GM20000 (cell line): ENCODE results near the gene CCBE1.

Experiments
- DNase-seq: peaks from one replicate; pipeline ENCODE4 v3.0.0; 2012; ENCODE audit warnings: low spot score
- TF ChIP-seq, protein P1 (sequence below): IDR thresholded peaks from 2 replicates; pipeline ENCODE4 v1.5.1; 2012; ENCODE audit warnings: mild to moderate bottlenecking, control low read depth; ENCODE audit errors: extremely low read depth, missing control alignments

Gene CCBE1

DNA sequence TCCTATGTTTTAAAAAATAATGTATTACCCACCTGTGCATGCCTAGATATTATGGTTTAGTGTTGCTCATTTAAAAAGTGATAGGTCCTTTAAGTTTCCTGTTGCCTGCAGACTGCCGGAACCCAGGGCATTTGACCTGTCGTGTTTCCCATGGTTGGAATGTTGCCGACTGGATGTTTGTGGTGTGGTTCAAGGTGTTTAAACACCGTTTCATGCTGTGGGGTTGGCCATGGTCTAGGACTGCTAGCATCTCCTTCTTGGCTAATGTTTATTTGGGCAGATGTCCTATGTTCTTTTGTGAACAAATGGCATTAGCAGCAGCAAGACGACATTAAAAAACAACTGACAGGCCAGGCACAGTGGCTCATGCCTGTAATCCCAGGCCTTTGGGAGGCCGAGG, 245.3 kb downstream of the CCBE1 start:
- TF ChIP-seq, protein P1, sequence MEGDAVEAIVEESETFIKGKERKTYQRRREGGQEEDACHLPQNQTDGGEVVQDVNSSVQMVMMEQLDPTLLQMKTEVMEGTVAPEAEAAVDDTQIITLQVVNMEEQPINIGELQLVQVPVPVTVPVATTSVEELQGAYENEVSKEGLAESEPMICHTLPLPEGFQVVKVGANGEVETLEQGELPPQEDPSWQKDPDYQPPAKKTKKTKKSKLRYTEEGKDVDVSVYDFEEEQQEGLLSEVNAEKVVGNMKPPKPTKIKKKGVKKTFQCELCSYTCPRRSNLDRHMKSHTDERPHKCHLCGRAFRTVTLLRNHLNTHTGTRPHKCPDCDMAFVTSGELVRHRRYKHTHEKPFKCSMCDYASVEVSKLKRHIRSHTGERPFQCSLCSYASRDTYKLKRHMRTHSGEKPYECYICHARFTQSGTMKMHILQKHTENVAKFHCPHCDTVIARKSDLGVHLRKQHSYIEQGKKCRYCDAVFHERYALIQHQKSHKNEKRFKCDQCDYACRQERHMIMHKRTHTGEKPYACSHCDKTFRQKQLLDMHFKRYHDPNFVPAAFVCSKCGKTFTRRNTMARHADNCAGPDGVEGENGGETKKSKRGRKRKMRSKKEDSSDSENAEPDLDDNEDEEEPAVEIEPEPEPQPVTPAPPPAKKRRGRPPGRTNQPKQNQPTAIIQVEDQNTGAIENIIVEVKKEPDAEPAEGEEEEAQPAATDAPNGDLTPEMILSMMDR: no peak
- no peak for DNase-seq

DNA sequence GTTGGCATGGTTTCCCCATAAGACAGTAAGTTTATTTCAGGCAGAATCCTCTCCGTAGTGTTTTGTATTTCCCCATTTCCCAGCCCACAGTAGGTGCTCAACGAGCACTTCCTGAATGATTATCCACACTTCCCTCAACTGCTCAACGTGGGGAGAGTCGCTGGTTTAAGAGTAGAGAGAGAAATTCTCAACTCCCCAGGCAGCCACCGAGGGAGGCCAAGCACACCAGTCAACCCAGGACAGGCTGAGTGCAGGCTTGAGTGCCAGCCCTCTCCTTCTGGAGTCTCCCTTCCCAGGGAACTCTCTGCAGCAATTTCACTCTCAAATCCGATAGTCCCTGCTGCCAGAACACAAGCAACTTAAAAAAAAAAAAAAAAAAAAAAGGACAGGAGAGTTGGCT, 246.2 kb downstream of the CCBE1 start:
- no peak for DNase-seq
- TF ChIP-seq, protein P1: no peak

DNA sequence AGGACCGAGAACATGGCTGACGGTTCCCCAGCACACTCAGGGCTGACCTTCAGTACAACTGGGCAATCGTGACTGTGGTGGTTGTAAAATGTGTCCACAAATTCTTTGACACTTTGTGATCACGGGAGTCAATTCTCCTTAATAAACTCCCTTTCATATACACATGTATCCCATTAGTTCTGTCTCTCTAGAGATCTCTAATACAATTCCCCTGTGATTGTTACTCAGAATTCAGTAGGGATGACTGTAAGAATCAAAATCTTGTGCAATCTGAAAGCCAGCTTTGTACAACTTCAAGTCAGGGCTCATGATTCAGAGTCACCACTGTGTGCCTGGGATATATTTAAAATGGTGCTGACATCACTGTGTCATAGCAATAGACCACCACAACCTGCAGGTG, 248.7 kb downstream of the CCBE1 start:
- no peak for DNase-seq
- TF ChIP-seq, protein P1: no peak

DNA sequence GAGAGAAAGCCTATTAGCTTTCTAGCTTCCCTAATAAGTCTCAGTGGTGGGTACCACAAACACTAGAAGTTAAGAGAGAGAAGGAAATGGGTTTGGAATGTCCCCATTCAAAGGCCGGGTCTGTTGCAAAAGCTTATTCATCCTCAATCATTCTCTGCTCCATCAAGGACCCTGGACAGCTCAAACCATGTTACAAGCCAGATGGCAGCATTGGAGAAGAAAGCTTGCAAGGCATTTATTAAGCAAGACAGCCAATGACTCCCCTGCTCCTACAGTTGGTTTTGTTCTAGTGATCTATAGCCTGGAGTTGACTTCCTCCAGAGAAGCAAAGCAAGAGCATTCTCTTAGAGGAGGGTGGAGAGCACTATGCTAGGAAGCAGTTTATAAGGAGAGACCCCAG, 251.2 kb downstream of the CCBE1 start:
- DNase-seq: no peak
- TF ChIP-seq, protein P1: no peak

DNA sequence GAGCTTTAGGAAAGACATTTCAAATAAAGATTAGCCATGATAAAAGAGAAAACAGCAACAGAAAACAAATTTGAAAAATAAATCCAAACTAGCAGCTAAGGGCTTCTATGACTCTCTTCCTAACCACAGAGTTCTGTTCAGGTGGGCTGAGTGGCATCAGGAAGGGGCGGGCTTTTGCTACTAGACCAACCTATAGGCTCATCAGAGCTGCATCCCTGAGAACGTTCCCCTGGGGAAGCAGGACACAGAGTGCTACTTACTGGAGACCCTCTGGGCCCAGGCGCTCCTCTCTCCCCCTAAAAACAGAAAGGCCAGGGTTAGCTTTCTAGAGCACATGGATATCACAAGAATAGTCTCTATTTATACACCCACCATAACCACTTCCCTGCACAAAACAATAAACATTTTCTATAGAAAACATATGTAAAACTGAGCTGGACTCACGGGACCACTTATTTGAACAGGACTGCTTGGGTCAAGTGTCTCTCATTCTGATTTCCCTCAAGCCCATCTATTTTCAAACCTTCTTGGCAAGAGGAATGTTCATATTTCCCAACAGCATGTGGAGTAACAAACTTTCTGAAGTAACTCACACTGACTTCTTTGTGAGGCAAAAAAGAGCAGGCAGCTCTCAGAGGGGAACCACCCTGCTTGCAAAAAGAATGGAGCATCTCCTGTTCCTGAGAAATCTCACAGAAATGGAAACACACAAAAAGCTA, 259.2 kb downstream of the CCBE1 start:
- no peak for DNase-seq
- TF ChIP-seq, protein P1: no peak

DNA sequence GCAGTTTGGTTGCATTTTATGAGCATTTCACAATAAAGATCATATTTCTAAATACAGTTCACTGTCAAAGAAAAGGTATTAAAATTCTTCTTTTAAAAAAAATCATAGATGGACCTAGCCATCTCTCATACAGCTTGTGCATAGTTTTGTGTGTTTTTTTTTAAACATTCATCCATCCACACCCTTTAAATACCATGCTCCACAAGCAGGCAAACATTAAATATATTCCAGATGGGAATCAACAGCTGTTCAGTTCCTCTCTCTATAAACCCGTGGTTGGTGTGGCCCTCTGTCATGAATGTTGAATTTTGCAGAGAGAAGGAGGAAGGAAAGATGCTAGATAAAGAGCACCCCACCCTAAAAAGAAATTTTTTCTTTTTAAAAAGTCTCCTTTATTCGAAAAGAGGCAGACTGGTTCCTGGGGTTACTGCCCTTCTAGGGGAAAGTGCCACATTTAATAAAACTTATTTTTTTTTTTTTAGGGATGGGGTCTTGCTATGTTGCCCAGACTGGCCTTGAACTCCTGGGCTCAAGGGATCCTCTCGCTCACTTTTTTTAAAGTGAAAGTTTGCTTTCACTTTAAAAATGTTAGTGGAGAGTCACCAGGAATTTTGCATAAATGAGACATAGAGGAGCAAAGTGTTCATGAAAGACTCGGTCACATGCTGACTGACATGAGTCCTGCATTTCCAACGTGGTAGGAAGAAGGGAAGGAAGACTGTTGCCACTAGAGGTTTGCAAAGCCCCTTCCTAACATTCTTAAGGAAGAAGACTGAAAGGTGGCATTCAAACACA, 264.2 kb downstream of the CCBE1 start:
- TF ChIP-seq, protein P1: no peak
- no peak for DNase-seq

DNA sequence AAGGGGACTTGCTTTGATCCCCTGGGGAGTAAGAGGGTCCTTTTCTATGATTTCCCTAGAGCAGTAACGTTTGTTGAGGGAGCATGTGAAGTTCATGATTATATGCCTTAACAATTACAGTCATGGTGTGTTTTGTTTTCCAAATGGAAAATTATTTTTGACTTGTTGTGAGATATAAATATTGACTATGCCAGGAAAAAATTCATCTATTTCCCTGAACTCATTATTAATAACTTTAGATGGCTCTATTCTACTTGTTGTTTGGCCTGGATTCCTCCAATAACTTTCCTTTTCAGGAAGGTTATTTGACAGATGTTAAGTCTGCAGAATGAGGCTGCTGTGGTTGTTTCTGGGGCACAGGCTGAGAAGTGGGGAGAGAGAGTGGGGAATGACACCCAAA, 266.1 kb downstream of the CCBE1 start:
- TF ChIP-seq, protein P1: no peak
- DNase-seq: no peak
